PC-9 (cell line): ENCODE results near the gene PHLDA3.

Experiments
- CTCF ChIP-seq: fragments of 200-600 bp; sonication (generic); conservative IDR thresholded peaks from 2 replicates; pipeline ENCODE4 v1.6.1; 2017; ENCODE audit warnings: mixed run types, antibody characterized with exemption, mild to moderate bottlenecking, moderate library complexity
- EZH2 ChIP-seq: fragments of 200-600 bp; sonication (generic); IDR thresholded peaks from 2 replicates; pipeline ENCODE4 v1.8.0; 2017; ENCODE audit warnings: antibody characterized with exemption, low read depth

GRCh38 chr1:201433609-201434008 is 35.4 kb downstream of the PHLDA3 start:
- TF ChIP-seq CTCF (no peak), EZH2 (no peak)
